Measurements from ENCODE around the gene TMEM9B. TPM values are rescaled to one million over a fixed set of nuclear protein-coding genes. Genes with fewer than 3 reads are reported as not detected.

The TMEM9B gene
- total and polyA plus RNA-seq, 2 experiments from 2014 or later = 10.4 to 12.9 TPM

DNA sequence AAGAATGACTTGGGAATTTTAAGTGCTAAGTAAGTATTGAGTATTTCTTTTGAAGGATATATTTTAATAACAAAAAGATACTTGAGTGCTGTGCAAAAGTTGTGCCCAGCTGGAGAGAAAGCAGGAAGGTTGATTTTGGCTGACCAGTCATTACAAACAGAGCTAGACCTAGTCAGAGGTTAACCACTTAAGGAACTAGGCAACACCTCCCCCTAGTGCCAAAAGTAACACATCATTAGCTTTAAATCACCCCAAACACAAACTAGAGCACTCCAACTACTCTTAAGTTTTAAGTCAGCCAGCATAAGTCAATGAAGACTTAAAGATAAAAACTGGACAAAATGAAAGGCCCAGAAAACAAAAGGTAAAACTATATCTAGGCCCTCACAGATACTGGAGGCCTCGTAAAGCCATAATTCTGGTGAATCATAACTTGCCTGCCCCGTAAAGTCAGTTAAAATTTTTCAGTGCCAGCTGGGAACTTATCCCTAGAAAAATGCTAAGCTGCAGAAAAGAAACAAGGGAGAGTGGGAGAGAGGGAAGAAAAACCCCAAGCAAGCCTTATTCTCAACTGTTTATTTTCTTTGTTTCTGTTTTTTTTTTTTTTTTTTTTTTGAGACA lies 4.6 kb downstream of the TMEM9B start:
- peaks cover 5% of the 10 kb centered on the region for H4K20me1 ChIP-seq (replicated peaks; ENCODE audit: insufficient read depth)
- no peak for TF ChIP-seq POLR2AphosphoS5 (IDR thresholded peaks at IDR 0.05; ENCODE audit: low read depth)
- TF ChIP-seq, protein P1, sequence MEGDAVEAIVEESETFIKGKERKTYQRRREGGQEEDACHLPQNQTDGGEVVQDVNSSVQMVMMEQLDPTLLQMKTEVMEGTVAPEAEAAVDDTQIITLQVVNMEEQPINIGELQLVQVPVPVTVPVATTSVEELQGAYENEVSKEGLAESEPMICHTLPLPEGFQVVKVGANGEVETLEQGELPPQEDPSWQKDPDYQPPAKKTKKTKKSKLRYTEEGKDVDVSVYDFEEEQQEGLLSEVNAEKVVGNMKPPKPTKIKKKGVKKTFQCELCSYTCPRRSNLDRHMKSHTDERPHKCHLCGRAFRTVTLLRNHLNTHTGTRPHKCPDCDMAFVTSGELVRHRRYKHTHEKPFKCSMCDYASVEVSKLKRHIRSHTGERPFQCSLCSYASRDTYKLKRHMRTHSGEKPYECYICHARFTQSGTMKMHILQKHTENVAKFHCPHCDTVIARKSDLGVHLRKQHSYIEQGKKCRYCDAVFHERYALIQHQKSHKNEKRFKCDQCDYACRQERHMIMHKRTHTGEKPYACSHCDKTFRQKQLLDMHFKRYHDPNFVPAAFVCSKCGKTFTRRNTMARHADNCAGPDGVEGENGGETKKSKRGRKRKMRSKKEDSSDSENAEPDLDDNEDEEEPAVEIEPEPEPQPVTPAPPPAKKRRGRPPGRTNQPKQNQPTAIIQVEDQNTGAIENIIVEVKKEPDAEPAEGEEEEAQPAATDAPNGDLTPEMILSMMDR (conservative IDR thresholded peaks at IDR 0.05; ENCODE audit: low read depth in 2 of 2) = peak; percentile 80 to 85
- peaks cover 7% of the 10 kb centered on the region for H3F3A ChIP-seq (replicated peaks; ENCODE audit: low read depth)
- H3K4me3 ChIP-seq = no peak overlapping the region
- H3K4me1 ChIP-seq (ENCODE audit: insufficient read depth) = peaks cover 6% of the 10 kb centered on the region; the same call in 1 of the 2 replicates
- H3K4me2 ChIP-seq = no peak overlapping the region
- peak overlapping the region; percentile 21; the same call in 1 of the 2 replicates for H3K27ac ChIP-seq (ENCODE audit: low read depth)
- Mint-ChIP-seq H3K36me3 (ENCODE audit: low read depth) (peaks cover 11% of the 10 kb centered on the region), H3K27me3 (ENCODE audit: insufficient read depth, low read depth, poor library complexity) (no peaks in the 10 kb centered on the region), H3K4me1 (peaks cover 6% of the 10 kb centered on the region), H3K9me3 (peaks cover 5% of the 10 kb centered on the region; the same call in 2 of the 3 replicates), H3K4me3 (no peak overlapping the region), H3K27ac (no peak overlapping the region)
- DNase-seq (ENCODE audit: low spot score) (peak; percentile 91), ATAC-seq (peak; percentile 19)
- no peak overlapping the region for H2AFZ ChIP-seq
- H3K9me2 ChIP-seq (ENCODE audit: insufficient read depth) = no peaks in the 10 kb centered on the region
- no peaks in the 10 kb centered on the region for H3K27me3 ChIP-seq (ENCODE audit: insufficient read depth)
- peaks cover 23% of the 10 kb centered on the region for H3K79me2 ChIP-seq (replicated peaks; ENCODE audit: insufficient read depth)
- no peaks in the 10 kb centered on the region for H3K36me3 ChIP-seq (ENCODE audit: insufficient read depth)

- peaks cover 2% of the 10 kb centered on the region for H3K27me3 Mint-ChIP-seq (ENCODE audit: insufficient read depth, low read depth, poor library complexity)
- peaks cover 5% of the 10 kb centered on the region; the same call in 2 of the 3 replicates for H3K9me3 Mint-ChIP-seq
- H3K4me2 ChIP-seq = no peak overlapping the region
- H3K79me2 ChIP-seq (replicated peaks; ENCODE audit: insufficient read depth) = peaks cover 6% of the 10 kb centered on the region
- no peak overlapping the region for H3K4me3 ChIP-seq
- no peak overlapping the region for H2AFZ ChIP-seq
- no peaks in the 10 kb centered on the region for H3K27me3 ChIP-seq (ENCODE audit: insufficient read depth)
- no peak for ATAC-seq
- peaks cover 18% of the 10 kb centered on the region; the same call in 2 of the 3 replicates for H3K36me3 Mint-ChIP-seq (ENCODE audit: low read depth)
- no peaks in the 10 kb centered on the region for H3K9me2 ChIP-seq (ENCODE audit: insufficient read depth)
- no peaks in the 10 kb centered on the region for H3K4me1 ChIP-seq (ENCODE audit: insufficient read depth)
- DNase-seq (ENCODE audit: low spot score) = no peak
- H3F3A ChIP-seq (replicated peaks; ENCODE audit: low read depth) = no peaks in the 10 kb centered on the region
- H4K20me1 ChIP-seq (replicated peaks; ENCODE audit: insufficient read depth) = peaks cover 8% of the 10 kb centered on the region; the same call in 1 of the 2 replicates
- H3K27ac ChIP-seq (ENCODE audit: low read depth) = no peak overlapping the region
- H3K36me3 ChIP-seq (ENCODE audit: insufficient read depth) = peaks cover 3% of the 10 kb centered on the region
- no peak overlapping the region for H3K27ac Mint-ChIP-seq
- H3K4me3 Mint-ChIP-seq = no peak overlapping the region
- H3K4me1 Mint-ChIP-seq = no peaks in the 10 kb centered on the region
- no peak for TF ChIP-seq EZH2 (IDR thresholded peaks at IDR 0.05; ENCODE audit: low read depth, unreplicated experiment)
- TF ChIP-seq ZNF114 (CRISPR knock-in tag; IDR thresholded peaks at IDR 0.05) = no peak
- no peak for TF ChIP-seq CREB1 (CRISPR knock-in tag; IDR thresholded peaks at IDR 0.05; ENCODE audit: low read depth)
- no peak for TF ChIP-seq STAT1 (IDR thresholded peaks at IDR 0.05; ENCODE audit: unreplicated experiment)
- TF ChIP-seq ZNF462 (CRISPR knock-in tag; IDR thresholded peaks at IDR 0.05) = no peak
- no peak for TF ChIP-seq ETS1 (IDR thresholded peaks at IDR 0.05)
- TF ChIP-seq NANOG (IDR thresholded peaks at IDR 0.05; ENCODE audit: borderline replicate concordance) = no peak
These were observed 7.4 kb downstream of the TMEM9B start for GRCh38 chr11:8956860-8957259.

All from GM23338 (cell line).